CD1c-positive myeloid dendritic cell (primary cell): ENCODE results near the gene CD300LD.
A peak's percentile ranks its signal among the peaks of the same experiment; 100 is the strongest.
"Not testable (repeated sequence)": the region's sequence is repeated elsewhere in the genome, so short reads cannot be mapped to it uniquely, and the experiment has no call there.

Experiments
- DNase-seq: peaks from one replicate; pipeline ENCODE4 v3.0.0-alpha.2; 2016; ENCODE audit errors: extremely low spot score

CD300LD gene

GRCh38 chr17:74606050-74606449 lies 14.0 kb upstream of the CD300LD start:
- no peak for DNase-seq

- no peak for DNase-seq
Observed at GRCh38 chr17:74605361-74605760, 13.3 kb upstream of the CD300LD start.

DNA sequence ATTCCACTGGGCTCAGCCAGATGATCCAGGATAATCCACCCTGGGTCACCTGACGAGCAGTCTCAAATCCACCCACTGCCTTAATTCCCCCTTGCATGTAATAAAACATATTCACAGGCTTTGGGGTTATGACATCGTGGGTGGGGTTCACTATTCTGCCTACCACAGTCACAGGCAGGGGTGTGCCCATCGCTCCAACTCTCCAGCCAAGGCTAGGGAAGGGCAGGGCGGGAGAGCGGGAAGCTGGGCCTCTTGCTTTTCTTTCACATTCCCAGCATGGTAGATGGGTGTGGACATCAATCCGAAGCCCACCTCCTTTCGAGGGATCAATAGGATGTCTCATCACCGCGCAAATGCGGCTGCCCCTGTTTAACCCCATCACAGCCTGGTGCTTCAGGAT lies 12.7 kb upstream of the CD300LD start:
- no peak for DNase-seq

GRCh38 chr17:74604200-74604599 lies 12.1 kb upstream of the CD300LD start:
- DNase-seq: no peak

DNA sequence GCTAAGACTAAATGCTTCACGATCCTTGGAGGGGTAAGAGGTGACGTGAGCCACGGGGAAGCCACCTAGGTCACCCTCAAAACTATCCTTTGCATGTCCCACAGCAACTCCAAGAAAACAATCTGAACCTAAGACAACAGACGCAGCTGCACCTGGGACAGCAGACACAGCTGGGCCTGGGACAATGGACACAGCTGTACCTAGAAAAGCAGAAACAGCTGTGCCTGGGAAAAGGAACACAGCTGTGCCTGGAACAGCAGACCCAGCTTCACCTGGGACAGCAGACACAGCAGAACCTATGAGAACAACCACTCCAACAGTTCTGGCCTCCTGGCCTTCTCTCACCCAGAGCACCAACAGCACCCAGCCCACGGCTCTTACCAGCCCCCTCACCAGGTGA lies 11.7 kb upstream of the CD300LD start:
- no peak for DNase-seq

- DNase-seq: peak; percentile 38
Observed at GRCh38 chr17:74603037-74603635, 11.1 kb upstream of the CD300LD start.

- peak; percentile 66 for DNase-seq
Observed at GRCh38 chr17:74601944-74602572, 10.0 kb upstream of the CD300LD start.

DNA sequence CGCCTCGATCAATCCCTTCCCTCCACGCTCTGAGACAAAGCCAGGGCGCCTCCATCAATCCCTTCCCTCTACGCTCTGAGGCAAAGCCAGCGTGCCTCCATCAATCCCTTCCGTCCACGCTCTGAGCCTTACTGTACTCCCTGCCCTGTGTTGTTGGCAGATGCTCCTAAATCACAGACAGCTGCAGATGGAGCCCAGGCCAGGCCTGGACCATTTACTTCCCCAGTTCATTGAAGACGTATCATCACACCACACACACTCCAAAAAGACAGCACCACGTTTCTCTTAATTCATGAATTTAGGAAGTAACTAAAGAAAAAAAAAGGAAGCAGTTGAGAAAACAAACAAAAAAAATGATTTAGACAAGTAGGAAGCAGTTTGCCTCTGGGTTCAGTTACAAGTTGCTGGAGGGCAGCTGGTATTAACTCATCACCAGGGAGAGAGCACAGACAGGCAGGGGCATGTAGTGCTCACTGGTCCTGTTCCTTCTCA lies 7.4 kb upstream of the CD300LD start:
- DNase-seq: peak; percentile 91

DNA sequence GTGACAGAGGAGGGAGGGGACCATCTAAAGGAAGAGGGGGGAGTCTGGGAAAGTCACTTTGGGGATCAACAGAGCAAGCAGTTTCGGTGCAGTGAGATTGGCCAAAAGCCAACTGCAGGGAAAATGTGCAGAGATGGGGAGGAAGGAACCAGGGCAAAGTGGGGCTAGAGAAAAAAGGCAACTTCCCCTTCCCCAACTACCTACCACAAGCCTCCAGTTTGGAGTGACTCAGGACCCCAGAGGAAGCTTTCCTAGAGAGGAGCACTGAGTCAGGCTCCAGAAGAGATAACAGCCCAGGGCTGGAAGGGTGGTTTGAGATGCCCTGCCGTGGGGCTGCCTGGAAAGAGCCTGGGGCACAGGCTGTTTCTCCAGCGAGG lies 6.9 kb upstream of the CD300LD start:
- peak; percentile 63 for DNase-seq

GRCh38 chr17:74598346-74599022 lies 6.4 kb upstream of the CD300LD start:
- no peak for DNase-seq

DNA sequence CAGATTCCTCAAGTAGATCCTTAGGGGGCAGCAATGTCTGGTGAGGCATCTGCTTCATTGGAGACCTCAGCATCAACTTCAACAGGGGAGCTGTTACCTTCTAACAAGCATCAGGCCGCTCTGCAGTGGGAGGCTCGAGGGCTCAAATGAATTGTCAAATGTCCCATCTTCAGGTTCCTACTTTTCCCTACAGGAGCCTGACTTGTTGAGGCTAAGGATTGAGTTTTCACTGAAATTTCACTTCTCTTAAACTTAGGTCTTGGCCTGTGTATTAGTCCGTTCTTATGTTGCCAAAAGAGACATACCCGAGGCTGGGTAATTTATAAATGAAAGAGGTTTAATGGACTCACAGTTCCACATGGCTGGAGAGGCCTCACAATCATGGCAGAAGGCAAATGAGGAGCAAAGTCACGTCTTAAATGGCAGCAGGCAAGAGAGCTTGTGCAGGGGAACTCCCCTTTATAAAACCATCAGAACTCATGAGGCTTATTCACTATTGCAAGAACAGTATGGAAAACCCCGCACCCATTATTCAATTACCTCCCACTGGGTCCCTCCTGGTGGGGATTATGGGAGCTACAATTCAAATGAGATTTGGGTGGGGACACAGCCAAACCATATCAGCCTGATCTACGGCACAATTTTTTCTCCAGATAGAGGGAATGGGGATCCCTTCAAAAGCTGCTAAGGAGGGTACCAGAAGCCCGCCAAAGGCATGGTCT lies 5.1 kb upstream of the CD300LD start:
- peak; percentile 60 for DNase-seq

GRCh38 chr17:74595037-74595750 lies 3.1 kb upstream of the CD300LD start:
- no peak for DNase-seq

DNA sequence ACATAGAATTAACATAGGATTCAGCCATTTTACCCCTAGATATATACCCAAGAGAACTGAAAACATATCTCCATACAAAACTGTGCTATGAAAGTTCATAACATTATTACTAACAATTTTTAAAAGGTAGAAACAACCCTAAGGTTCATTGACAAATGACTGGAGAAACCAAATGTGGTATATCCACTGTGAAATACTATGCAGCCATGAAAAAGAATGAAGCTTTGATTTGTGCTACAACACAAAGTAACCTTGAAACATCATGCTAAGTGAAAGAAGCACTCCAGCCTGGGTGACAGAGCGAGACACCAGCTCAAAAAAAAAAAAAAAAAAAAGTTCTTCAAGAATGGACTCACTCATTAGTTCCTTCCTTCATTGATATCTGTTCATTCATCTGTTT lies 580 bp downstream of the CD300LD start:
- no peak for DNase-seq

GRCh38 chr17:74585711-74586110 lies 6.4 kb downstream of the CD300LD start:
- no peak for DNase-seq

DNA sequence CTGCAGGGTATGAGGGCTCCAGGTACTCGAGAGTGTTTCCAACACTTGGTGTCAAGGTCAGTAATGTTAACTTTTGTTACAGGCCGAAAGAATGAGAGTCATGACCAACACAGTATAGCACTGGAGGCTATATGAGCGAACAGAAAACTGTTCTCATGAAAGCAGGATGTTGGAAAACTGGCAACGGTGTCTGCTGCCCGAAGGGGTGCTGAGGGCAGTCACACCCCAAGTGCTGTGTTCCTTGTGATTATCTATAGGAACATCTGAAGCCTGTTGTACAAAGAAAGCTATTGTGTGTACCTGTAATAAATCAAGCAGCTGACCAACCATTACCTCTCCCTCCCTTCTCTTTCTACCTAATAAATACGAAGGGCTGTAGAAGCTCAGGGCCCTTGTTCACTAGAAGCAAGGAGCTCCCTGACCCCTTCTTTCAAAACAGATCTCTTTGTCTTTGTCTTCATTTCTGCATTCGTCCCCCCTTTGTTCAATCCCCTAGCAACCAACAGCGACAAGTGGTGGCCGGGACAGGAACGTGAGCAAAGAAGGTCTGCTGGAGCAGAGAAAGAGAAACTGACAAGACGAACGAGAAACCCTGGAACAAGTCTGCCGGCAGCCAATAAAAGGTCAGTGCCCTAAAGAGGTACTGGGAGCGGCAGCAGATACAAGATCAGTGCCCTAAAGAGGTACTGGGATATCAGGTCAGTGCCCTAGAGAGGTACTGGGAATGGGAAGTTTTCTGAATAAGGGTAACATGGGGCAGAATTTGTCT lies 7.6 kb downstream of the CD300LD start:
- DNase-seq: no peak

- no peak for DNase-seq
Observed at GRCh38 chr17:74582633-74583032, 9.4 kb downstream of the CD300LD start.

- peak; percentile 53 for DNase-seq
Observed at GRCh38 chr17:74579900-74580299, 12.2 kb downstream of the CD300LD start.

DNA sequence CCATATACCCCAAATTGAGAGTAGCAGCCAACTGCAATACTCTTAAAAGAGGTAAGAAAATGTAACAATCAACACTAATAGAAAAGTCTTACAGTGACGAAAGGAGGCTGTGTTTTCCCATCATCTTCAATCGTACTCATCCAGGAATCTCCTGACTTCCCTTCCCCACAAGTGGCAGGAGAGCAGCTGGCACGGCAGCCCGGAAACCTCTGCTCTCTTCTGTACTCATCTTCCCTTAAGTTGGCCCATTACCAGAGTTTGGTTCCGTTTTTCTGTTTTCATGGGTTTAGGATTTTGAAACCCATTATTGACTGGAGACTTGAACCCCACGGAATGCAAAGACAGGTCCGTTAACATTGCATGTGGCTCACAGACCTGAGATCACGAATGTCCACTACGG lies 13.1 kb downstream of the CD300LD start:
- DNase-seq: no peak

DNA sequence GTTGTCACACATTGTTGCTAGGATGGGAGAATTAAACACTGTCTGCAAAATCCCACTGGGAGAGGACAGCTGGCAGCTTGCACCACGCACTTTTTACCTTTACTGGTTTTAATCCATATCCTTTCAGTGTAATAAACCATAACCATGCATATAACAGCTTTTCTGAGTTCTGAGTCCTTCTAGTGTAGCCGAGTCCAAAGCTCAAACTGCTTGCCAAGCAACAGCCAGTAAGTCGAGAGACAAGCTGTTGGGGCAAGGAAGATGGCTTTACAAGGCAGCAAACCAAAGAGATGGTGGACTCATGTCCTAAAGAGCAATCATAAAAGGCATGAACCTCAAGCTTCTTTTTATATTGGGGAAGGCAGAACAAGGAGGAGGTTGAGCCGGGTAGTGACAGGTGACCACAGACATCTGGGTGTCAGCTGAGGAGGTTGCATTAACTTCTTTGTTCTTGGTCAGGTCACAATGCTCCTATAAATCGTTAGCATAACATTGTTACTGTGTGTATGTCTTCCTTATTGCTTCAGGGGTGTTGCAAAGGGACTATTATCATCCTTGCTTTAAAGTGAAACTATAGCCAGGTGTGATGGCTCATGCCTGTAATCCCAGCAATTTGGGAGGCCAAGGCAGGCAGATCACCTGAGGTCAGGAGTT lies 17.5 kb downstream of the CD300LD start:
- DNase-seq: no peak

GRCh38 chr17:74573635-74574034 lies 18.4 kb downstream of the CD300LD start:
- DNase-seq: not testable (repeated sequence)

DNA sequence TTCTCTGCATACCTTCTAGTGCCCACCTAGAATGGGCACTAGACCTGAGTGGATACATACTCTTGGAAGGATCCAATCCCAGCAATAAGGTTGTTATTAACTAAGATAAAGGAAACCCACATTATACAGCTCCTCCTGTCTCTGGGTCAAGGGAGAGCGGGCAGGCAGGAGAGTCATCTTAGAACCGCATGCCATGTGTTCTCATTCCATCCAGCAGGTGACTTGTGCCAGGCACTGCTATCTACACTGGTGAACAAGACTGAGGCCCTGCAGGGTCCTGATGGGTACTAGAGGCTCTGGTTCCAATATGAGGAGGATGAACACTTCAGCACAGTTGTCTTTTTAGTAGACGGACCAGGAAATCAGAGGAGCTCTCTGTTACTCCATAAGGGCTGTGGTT lies 18.9 kb downstream of the CD300LD start:
- no peak for DNase-seq
